GM10266 (cell line): ENCODE measurements around the gene KLHL29.

Source experiments
- DNase-seq: peaks from one replicate; pipeline ENCODE4 v3.0.0; 2012; ENCODE audit errors: extremely low spot score
- CTCF ChIP-seq: IDR thresholded peaks from 2 replicates; pipeline ENCODE4 v1.5.1; 2012; ENCODE audit warnings: mild to moderate bottlenecking, low read depth; ENCODE audit not compliant: control insufficient read depth, insufficient read depth; ENCODE audit errors: missing control alignments

The KLHL29 gene

GRCh38 chr2:23397478-23397877, 12.5 kb downstream of the KLHL29 start:
- no peak for TF ChIP-seq CTCF

GRCh38 chr2:23399674-23400261, 14.8 kb downstream of the KLHL29 start:
- no peak for DNase-seq
- TF ChIP-seq CTCF = peak; percentile 41

More at GRCh38 chr2:23397478-23397877, 12.5 kb downstream of the KLHL29 start:
- no peak for DNase-seq

GRCh38 chr2:23400703-23401102, 15.7 kb downstream of the KLHL29 start:
- no peak for DNase-seq
- no peak for TF ChIP-seq CTCF

GRCh38 chr2:23401427-23402204, 16.6 kb downstream of the KLHL29 start:
- no peak for TF ChIP-seq CTCF
- DNase-seq = no peak

- DNase-seq = no peak
- TF ChIP-seq CTCF = no peak
Measured at GRCh38 chr2:23402205-23402740, 17.3 kb downstream of the KLHL29 start.

GRCh38 chr2:23404426-23404825, 19.4 kb downstream of the KLHL29 start:
- peak; percentile 31 for TF ChIP-seq CTCF
- peak; percentile 41 for DNase-seq

- DNase-seq = no peak
- TF ChIP-seq CTCF = no peak
Measured at GRCh38 chr2:23409248-23409647, 24.3 kb downstream of the KLHL29 start.
